Measurements from ENCODE around the gene ABCG1. TPM values are rescaled to one million over a fixed set of nuclear protein-coding genes. Genes with fewer than 3 reads are reported as not detected.

ABCG1 gene
- total RNA-seq, 2 experiments from 2014 or later = 12.2 to 13.2 TPM

DNA sequence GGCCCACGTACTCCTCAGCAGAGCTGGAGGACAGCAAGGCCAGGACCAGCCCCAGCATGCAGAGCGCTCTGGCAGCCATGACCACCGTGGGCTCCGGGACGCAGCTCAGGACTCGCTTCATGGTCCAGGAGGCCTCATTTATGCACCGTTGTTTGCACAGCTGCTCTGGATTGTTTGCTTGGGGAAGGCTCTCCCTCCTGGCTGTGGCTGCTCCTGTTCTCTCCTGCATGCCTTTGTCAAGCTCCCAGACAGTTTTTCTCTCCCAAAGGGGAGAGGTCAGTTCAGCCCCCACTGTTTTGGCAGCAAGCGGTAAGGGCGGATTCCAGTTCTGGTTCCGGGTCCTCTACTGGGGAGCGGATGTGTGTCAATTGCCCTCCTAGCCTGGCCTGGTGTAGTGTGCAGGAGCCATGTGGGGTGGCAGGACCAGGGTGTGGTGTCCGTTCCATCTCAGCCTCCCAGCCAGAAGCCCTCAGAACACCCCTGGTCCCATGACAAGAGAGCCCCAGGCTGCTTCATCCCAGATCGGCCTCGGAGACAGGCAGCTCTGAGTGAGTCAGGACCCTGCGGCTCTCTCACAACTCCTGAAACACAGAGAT, 96.5 kb downstream of the ABCG1 start, which contains the start of gene TFF3:
TSS of gene TFF3 (minus strand) at position 114 of the 596 bp plus-strand sequence. CDS start at position 79, 35 bp downstream.
- H3K4me1 Mint-ChIP-seq = peaks cover 4% of the 10 kb centered on the region
- H3K36me3 Mint-ChIP-seq = no peaks in the 10 kb centered on the region
- DNase-seq (no peak), ATAC-seq (ENCODE audit: low read depth) (no peak)
- H3K27ac Mint-ChIP-seq = no peak within 1 kb of the TSS
- no peaks in the 10 kb centered on the region for H3K27me3 Mint-ChIP-seq
- POLR2A ChIA-PET = no interaction called here
- no peak within 1 kb of the TSS for H3K4me3 Mint-ChIP-seq
- H3K9me3 Mint-ChIP-seq = no peaks in the 10 kb centered on the region

GRCh38 chr21:42316891-42317290, 98.0 kb downstream of the ABCG1 start:
- no peaks in the 10 kb centered on the region for H3K9me3 Mint-ChIP-seq
- no peaks in the 10 kb centered on the region for H3K36me3 Mint-ChIP-seq
- no peak overlapping the region for H3K4me3 Mint-ChIP-seq
- H3K27ac Mint-ChIP-seq = no peak overlapping the region
- POLR2A ChIA-PET = interaction anchor here (0.6 kb wide), 1 partner anchor 1647 kb away, joined by 5 read pairs; no protein-coding TSS in a partner anchor
- ATAC-seq (ENCODE audit: low read depth) (no peak), DNase-seq (no peak)
- no peaks in the 10 kb centered on the region for H3K27me3 Mint-ChIP-seq
- H3K4me1 Mint-ChIP-seq = peaks cover 4% of the 10 kb centered on the region

DNA sequence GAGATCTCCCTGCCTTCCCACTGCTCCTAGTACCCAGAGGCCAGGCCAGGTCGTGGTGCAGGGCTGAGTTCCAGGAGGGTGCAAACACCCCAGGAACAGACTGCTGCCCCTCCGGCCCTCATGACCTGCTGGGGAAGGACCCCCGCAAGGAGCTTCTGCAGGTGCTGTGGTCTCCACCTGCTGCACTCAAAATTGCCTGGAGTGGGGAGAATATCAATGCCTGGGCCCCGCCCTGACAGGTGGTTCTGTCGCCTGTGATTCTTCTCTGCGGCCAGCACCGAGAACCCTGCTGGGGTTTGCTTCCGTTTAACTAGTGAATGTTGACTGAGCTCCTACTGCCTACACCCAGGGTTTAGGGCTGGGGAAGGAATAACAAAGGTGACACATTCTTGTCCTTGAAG, 98.4 kb downstream of the ABCG1 start:
- Mint-ChIP-seq H3K4me1 (peaks cover 4% of the 10 kb centered on the region), H3K4me3 (no peak overlapping the region), H3K27ac (no peak overlapping the region), H3K27me3 (no peaks in the 10 kb centered on the region), H3K9me3 (no peaks in the 10 kb centered on the region), H3K36me3 (no peaks in the 10 kb centered on the region)
- POLR2A ChIA-PET = interaction anchor here (0.6 kb wide), 1 partner anchor 1647 kb away, joined by 5 read pairs; no protein-coding TSS in a partner anchor
- DNase-seq (no peak), ATAC-seq (ENCODE audit: low read depth) (no peak)

DNA sequence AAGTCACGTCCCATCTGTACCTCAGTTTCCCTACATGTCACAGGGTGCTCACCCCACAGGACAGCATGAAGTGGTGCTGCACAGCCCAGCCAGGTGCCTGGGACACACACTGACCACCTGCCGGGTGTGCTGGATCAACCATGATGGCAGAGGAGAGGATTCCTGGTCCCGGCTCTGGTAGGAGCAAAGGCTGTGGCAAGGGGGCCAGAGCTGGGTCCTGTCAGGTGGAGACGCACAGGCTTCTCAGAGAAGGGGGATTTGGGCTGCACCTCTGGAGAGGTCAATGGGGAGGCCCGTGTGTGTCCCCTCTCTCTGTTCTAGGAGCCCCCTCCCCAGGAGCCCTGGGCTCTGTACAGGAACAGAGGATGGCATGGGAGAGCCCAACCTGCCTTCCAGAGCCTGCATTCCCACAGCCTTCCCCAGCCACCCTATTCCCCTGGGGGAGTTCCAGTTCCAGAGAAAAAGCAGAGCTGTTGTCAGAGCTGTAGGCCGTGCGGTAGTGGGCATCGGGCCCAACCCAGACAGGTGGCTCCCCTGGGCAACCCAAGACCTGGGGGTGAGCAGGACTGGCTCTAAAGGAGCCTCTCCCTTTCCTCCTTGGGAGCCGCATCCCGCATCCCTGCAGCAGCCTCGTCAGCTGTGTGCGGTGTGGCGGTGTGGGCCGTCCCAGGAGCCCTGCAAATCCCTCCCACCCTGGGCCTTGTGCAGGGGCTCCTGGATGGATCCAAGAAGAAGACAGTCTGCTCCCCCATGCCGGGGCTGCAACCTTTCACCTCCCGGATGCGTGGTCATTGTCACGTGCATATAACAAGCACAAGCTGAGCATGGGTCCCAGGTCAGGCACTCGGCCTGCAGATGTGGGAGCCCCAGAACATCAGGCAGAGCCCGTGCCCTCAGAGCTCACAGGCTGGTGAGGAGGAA, 99.1 kb downstream of the ABCG1 start:
- no peaks in the 10 kb centered on the region for H3K36me3 Mint-ChIP-seq
- DNase-seq (no peak), ATAC-seq (ENCODE audit: low read depth) (no peak)
- peaks cover 4% of the 10 kb centered on the region for H3K4me1 Mint-ChIP-seq
- H3K27me3 Mint-ChIP-seq = no peaks in the 10 kb centered on the region
- POLR2A ChIA-PET = no interaction called here
- H3K4me3 Mint-ChIP-seq = no peak overlapping the region
- H3K27ac Mint-ChIP-seq = no peak overlapping the region
- no peaks in the 10 kb centered on the region for H3K9me3 Mint-ChIP-seq

- no peak overlapping the region for H3K27ac Mint-ChIP-seq
- no peak for DNase-seq
- POLR2A ChIA-PET = no interaction called here
- peaks cover 7% of the 10 kb centered on the region for H3K27me3 Mint-ChIP-seq
- H3K36me3 Mint-ChIP-seq = no peaks in the 10 kb centered on the region
- no peak for ATAC-seq (ENCODE audit: low read depth)
- H3K4me3 Mint-ChIP-seq = no peak overlapping the region
- H3K4me1 Mint-ChIP-seq = peaks cover 4% of the 10 kb centered on the region
- no peaks in the 10 kb centered on the region for H3K9me3 Mint-ChIP-seq
Observed at GRCh38 chr21:42319376-42319775, 100.4 kb downstream of the ABCG1 start.

- no peak overlapping the region for H3K27ac Mint-ChIP-seq
- ATAC-seq (ENCODE audit: low read depth) = no peak
- H3K27me3 Mint-ChIP-seq = peaks cover 12% of the 10 kb centered on the region
- no peak overlapping the region for H3K4me3 Mint-ChIP-seq
- no peaks in the 10 kb centered on the region for H3K36me3 Mint-ChIP-seq
- POLR2A ChIA-PET = no interaction called here
- peaks cover 4% of the 10 kb centered on the region for H3K4me1 Mint-ChIP-seq
- DNase-seq = no peak
- H3K9me3 Mint-ChIP-seq = no peaks in the 10 kb centered on the region
Observed at GRCh38 chr21:42319851-42320572, 101.1 kb downstream of the ABCG1 start.

GRCh38 chr21:42320791-42321190, 101.9 kb downstream of the ABCG1 start:
- Mint-ChIP-seq H3K36me3 (no peaks in the 10 kb centered on the region), H3K27ac (no peak overlapping the region), H3K4me1 (peaks cover 4% of the 10 kb centered on the region), H3K27me3 (peaks cover 12% of the 10 kb centered on the region), H3K9me3 (no peaks in the 10 kb centered on the region), H3K4me3 (no peak overlapping the region)
- ATAC-seq (ENCODE audit: low read depth) = no peak
- DNase-seq = no peak
- POLR2A ChIA-PET = no interaction called here

DNA sequence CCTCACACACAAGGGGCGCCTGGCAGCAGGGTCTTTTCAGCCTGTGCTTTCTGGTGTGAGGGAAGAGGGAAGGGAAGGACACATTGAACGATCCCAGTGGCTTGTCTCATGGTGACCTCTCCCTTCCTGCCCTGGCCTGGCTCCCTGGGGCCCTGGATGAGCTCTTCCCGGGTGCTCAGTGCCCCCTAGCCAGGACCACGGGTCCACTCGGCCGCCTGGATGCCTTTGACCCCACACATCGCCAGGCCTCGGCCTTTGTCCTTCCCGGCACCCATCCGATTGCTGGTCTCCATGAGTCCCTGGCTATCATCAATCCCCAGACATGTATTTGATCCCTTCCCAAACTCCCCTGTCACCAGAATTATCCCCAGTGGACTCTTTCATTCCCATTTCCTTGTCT, 102.3 kb downstream of the ABCG1 start:
- DNase-seq (no peak), ATAC-seq (ENCODE audit: low read depth) (no peak)
- POLR2A ChIA-PET = no interaction called here
- H3K36me3 Mint-ChIP-seq = no peaks in the 10 kb centered on the region
- H3K27me3 Mint-ChIP-seq = peaks cover 12% of the 10 kb centered on the region
- H3K9me3 Mint-ChIP-seq = no peaks in the 10 kb centered on the region
- peaks cover 4% of the 10 kb centered on the region for H3K4me1 Mint-ChIP-seq
- no peak overlapping the region for H3K4me3 Mint-ChIP-seq
- no peak overlapping the region for H3K27ac Mint-ChIP-seq

- no peaks in the 10 kb centered on the region for H3K9me3 Mint-ChIP-seq
- no peak overlapping the region for H3K27ac Mint-ChIP-seq
- POLR2A ChIA-PET = no interaction called here
- no peak for ATAC-seq (ENCODE audit: low read depth)
- peaks cover 18% of the 10 kb centered on the region for H3K27me3 Mint-ChIP-seq
- H3K36me3 Mint-ChIP-seq = no peaks in the 10 kb centered on the region
- peaks cover 4% of the 10 kb centered on the region for H3K4me1 Mint-ChIP-seq
- DNase-seq = no peak
- no peak overlapping the region for H3K4me3 Mint-ChIP-seq
Observed at GRCh38 chr21:42321845-42322244, 102.9 kb downstream of the ABCG1 start.

- DNase-seq (no peak), ATAC-seq (ENCODE audit: low read depth) (no peak)
- Mint-ChIP-seq H3K4me3 (no peak overlapping the region), H3K4me1 (peaks cover 1% of the 10 kb centered on the region), H3K27me3 (peaks cover 38% of the 10 kb centered on the region), H3K9me3 (no peaks in the 10 kb centered on the region), H3K36me3 (no peaks in the 10 kb centered on the region), H3K27ac (no peak overlapping the region)
- POLR2A ChIA-PET = no interaction called here
Observed at GRCh38 chr21:42324896-42325295, 106.0 kb downstream of the ABCG1 start.

DNA sequence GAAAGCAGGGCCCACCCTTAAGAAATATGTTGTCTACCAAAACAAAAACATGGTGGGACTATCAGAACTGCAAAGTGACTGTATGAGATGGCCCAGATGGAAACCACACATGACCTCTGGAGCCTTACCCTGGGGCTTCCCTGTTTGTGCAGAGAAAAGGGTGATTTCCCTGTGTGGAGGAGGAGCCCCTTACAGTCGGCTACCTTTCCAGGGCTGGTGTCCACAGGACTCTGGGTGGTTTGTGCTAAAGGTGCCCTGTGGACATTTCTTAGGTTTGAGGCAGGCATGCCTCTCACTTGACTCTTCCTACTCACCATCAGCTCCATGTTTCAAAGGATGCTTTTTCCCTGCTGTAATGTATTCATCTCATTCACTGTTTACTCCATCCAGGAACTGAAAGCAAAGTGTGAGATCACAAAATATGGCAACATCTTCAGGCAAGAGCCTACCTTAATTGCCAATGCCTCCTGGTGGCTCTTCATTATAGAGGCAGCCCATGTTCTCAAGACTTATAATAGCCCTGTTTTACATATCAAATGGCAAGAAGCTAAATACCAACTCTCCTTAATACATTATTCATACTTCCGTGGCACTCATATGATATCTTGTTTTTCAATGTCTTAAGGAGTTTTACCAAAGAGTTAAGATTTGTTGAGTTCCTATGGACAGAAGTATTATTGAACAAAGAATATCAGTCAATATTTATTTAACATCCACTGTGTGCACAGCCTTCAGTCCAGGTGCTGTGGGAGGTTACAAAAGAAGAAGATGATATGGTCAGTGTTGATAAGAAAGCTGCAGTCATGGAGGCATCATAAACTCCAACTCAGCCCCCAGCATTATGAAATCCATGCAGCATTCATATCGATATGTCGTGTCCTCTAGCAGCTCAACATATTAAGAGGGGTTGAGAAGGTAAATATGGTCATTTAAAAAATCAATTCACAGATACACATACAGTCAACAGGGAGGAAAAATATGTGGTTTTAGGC, 111.7 kb downstream of the ABCG1 start:
- peaks cover 45% of the 10 kb centered on the region for H3K27me3 Mint-ChIP-seq
- H3K4me3 Mint-ChIP-seq = no peak overlapping the region
- no peak for ATAC-seq (ENCODE audit: low read depth)
- H3K27ac Mint-ChIP-seq = peak overlapping the region; percentile 3
- DNase-seq = no peak
- H3K36me3 Mint-ChIP-seq = peaks cover 6% of the 10 kb centered on the region
- H3K4me1 Mint-ChIP-seq = no peaks in the 10 kb centered on the region
- H3K9me3 Mint-ChIP-seq = peaks cover 9% of the 10 kb centered on the region
- POLR2A ChIA-PET = no interaction called here

- no peak overlapping the region for H3K4me3 Mint-ChIP-seq
- H3K27ac Mint-ChIP-seq = no peak overlapping the region
- no peak for DNase-seq
- peaks cover 9% of the 10 kb centered on the region for H3K9me3 Mint-ChIP-seq
- peaks cover 42% of the 10 kb centered on the region for H3K27me3 Mint-ChIP-seq
- POLR2A ChIA-PET = no interaction called here
- no peak for ATAC-seq (ENCODE audit: low read depth)
- H3K4me1 Mint-ChIP-seq = no peaks in the 10 kb centered on the region
- H3K36me3 Mint-ChIP-seq = peaks cover 6% of the 10 kb centered on the region
Observed at GRCh38 chr21:42331660-42332059, 112.7 kb downstream of the ABCG1 start.
